Erythroblast (primary cell): Measurements from ENCODE around the gene TCN2.

ENCODE experiments used
- GATA1 ChIP-seq: IDR thresholded peaks from 2 replicates; pipeline ENCODE4 v1.6.1; 2011; ENCODE audit warnings: low read depth, mild to moderate bottlenecking, control low read depth, low read length, moderate library complexity
- POLR2A ChIP-seq: IDR thresholded peaks from 2 replicates; pipeline ENCODE4 v1.6.1; 2011; ENCODE audit warnings: mild to moderate bottlenecking, low read length

DNA sequence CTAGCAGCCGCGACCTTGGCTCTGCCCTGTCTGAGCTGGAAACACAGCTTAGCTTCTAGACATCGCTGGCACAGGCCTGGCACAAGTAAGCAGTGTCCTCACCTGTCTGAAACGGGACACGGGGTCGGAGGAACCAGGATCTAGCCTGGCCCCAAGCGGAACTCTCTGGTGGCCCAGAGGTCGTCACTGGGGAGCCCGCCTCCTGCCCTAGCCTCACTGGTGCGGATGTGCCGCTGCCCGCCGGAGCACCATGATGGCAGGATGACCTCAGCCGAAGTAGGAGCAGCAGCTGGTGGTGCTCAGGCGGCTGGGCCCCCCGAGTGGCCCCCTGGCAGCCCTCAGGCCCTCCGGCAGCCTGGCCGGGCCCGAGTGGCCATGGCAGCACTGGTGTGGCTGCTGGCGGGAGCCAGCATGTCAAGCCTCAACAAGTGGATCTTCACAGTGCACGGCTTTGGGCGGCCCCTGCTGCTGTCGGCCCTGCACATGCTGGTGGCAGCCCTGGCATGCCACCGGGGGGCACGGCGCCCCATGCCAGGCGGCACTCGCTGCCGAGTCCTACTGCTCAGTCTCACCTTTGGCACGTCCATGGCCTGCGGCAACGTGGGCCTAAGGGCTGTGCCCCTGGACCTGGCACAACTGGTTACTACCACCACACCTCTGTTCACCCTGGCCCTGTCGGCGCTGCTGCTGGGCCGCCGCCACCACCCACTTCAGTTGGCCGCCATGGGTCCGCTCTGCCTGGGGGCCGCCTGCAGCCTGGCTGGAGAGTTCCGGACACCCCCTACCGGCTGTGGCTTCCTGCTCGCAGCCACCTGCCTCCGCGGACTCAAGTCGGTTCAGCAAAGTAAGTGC, 29.5 kb downstream of the TCN2 start:
- TF ChIP-seq GATA1 (no peak), POLR2A (no peak)
